HCT116 (cell line): Measurements from ENCODE around the gene CCDC9B. TPM values are rescaled to one million over a fixed set of nuclear protein-coding genes. Genes with fewer than 3 reads are reported as not detected.
A peak's percentile ranks its signal among the peaks of the same experiment; 100 is the strongest.

Source experiments
- ATAC-seq: fragments of 200-7000 bp; cut with Tn5 transposase; 2 replicates; pipeline ENCODE4 v1.9.1; 2020; ENCODE audit warnings: mild to moderate bottlenecking, moderate library complexity
- Bru-seq: library from RNA; stranded (reverse); fragments of 400-500 nt; gene quantifications from one replicate; lab custom pipeline; 2021; lab: Mats Ljungman, UMichigan
- BruChase-seq, 2 experiments: library from RNA; stranded (reverse); fragments of 400-500 nt; gene quantifications; one replicate each; lab custom pipeline; 2021; lab: Mats Ljungman, UMichigan
- BruUV-seq: library from RNA; stranded (reverse); fragments of 400-500 nt; replicated peaks from 2 replicates; lab custom pipeline; 2021; lab: Mats Ljungman, UMichigan
- CTCF ChIA-PET: fragments of 300-600 bp; sonication (Branson Sonifier 250); formaldehyde crosslinking; loops from one replicate; lab custom pipeline; 2021; ENCODE audit warnings: antibody characterized with exemption; lab: Charles Lee
- POLR2A ChIA-PET: fragments of 300-600, 350-600 bp; sonication (Branson Sonifier 250); formaldehyde crosslinking; loops from one replicate; lab custom pipeline; 2021; ENCODE audit warnings: antibody characterized with exemption; lab: Charles Lee
- RAD21 ChIA-PET, 2 experiments: fragments of 300-600 bp; sonication (Branson Sonifier 250); formaldehyde crosslinking; loops; one replicate each; lab custom pipeline; 2023; ENCODE audit warnings: low total read pairs in 2 of 2; ENCODE audit not compliant: uncharacterized antibody in 2 of 2, unreplicated experiment in 2 of 2, low non-redundant PET in 1 of 2; lab: Charles Lee
- DNase-seq: peaks from one replicate; pipeline ENCODE4 v3.0.0-alpha.2; 2010; ENCODE audit warnings: low read depth, low spot score
- H2AFZ ChIP-seq: fragments of 200-600 bp; shearing (Covaris generic), sonication (generic); 2 replicates; pipeline ENCODE4 v1.6.1; 2017; ENCODE audit warnings: low read depth, mixed run types, mixed read lengths, antibody characterized with exemption, low read length; ENCODE audit not compliant: poor library complexity, severe bottlenecking
- H3K27ac ChIP-seq: 2 replicates; pipeline ENCODE4 v1.5.1; 2012; ENCODE audit warnings: low read depth, low read length
- H3K27me3 ChIP-seq: fragments of 200-600 bp; sonication (generic); 2 replicates; pipeline ENCODE4 v1.6.1; 2016; ENCODE audit warnings: mixed run types, low read length, mixed read lengths; ENCODE audit not compliant: insufficient read depth
- H3K36me3 ChIP-seq, 2 experiments: fragments of 200-500 bp in 1 of 2; fragments of 200-600 bp in 1 of 2; sonication (Bioruptor generic) in 1 of 2; sonication (generic) in 1 of 2; 2 replicates each; pipeline versions ENCODE4 v1.5.1 to v1.6.1; 2014 to 2016; ENCODE audit warnings: low read length in 2 of 2, inconsistent platforms in 1 of 2, mixed read lengths in 1 of 2, mixed run types in 1 of 2; ENCODE audit not compliant: insufficient read depth in 2 of 2, control insufficient read depth in 1 of 2
- H3K4me1 ChIP-seq, 2 experiments: fragments of 200-600 bp in 1 of 2; sonication (generic) in 1 of 2; 2 replicates each; pipeline versions ENCODE4 v1.5.1 to v1.6.1; 2012 to 2017; ENCODE audit warnings: low read length in 2 of 2, inconsistent platforms in 1 of 2, mild to moderate bottlenecking in 1 of 2, mixed read lengths in 1 of 2, mixed run types in 1 of 2, moderate library complexity in 1 of 2; ENCODE audit not compliant: insufficient read depth in 2 of 2, control insufficient read depth in 1 of 2
- H3K4me2 ChIP-seq: fragments of 200-600 bp; sonication (generic); 2 replicates; pipeline ENCODE4 v1.6.1; 2017; ENCODE audit warnings: mixed run types, low read length, mixed read lengths
- H3K4me3 ChIP-seq, 2 experiments: fragments of 200-600 bp in 1 of 2; sonication (generic) in 1 of 2; replicated peaks in 1 of 2; 2 replicates each; pipeline ENCODE4 v1.5.1; 2011 to 2016; ENCODE audit warnings: low read length in 2 of 2, control low read depth in 1 of 2, low read depth in 1 of 2, mild to moderate bottlenecking in 1 of 2, mixed read lengths in 1 of 2, mixed run types in 1 of 2
- H3K79me2 ChIP-seq: fragments of 200-600 bp; sonication (generic); 2 replicates; pipeline ENCODE4 v1.6.1; 2017; ENCODE audit warnings: mild to moderate bottlenecking, mixed run types, low read length, moderate library complexity, mixed read lengths; ENCODE audit not compliant: insufficient read depth
- H3K9ac ChIP-seq: fragments of 200-600 bp; sonication (generic); 2 replicates; pipeline ENCODE4 v1.6.1; 2016; ENCODE audit warnings: low read length, mixed read lengths
- H3K9me2 ChIP-seq: fragments of 200-600 bp; sonication (generic), shearing (Covaris generic); 2 replicates; pipeline ENCODE4 v1.6.1; 2017; ENCODE audit warnings: mixed run types, mild to moderate bottlenecking, moderate library complexity; ENCODE audit not compliant: insufficient read depth
- H3K9me3 ChIP-seq, 2 experiments: fragments of 200-500 bp in 1 of 2; fragments of 200-600 bp in 1 of 2; sonication (Bioruptor generic) in 1 of 2; sonication (generic) in 1 of 2; 2 replicates each; pipeline ENCODE4 v1.6.1; 2014 to 2017; ENCODE audit warnings: low read length in 2 of 2, mixed read lengths in 2 of 2, inconsistent platforms in 1 of 2, low read depth in 1 of 2, mild to moderate bottlenecking in 1 of 2, mixed run types in 1 of 2, moderate library complexity in 1 of 2; ENCODE audit not compliant: control insufficient read depth in 1 of 2, insufficient read depth in 1 of 2
- H4K20me1 ChIP-seq: fragments of 200-600 bp; sonication (generic), shearing (Covaris generic); 2 replicates; pipeline ENCODE4 v1.6.1; 2017; ENCODE audit warnings: mixed run types, mild to moderate bottlenecking, moderate library complexity; ENCODE audit not compliant: insufficient read depth
- EZH2phosphoT487 ChIP-seq: fragments of 200-600 bp; IDR thresholded peaks from 2 replicates; pipeline ENCODE4 v1.6.1; 2018; ENCODE audit warnings: antibody characterized with exemption, borderline replicate concordance
- POLR2AphosphoS5 ChIP-seq: IDR thresholded peaks from 2 replicates; pipeline ENCODE4 v1.6.1; 2011; ENCODE audit warnings: mild to moderate bottlenecking, low read depth, low read length, moderate library complexity
- TCF7L2 ChIP-seq: IDR thresholded peaks from 2 replicates; pipeline ENCODE4 v1.7.0; 2011; ENCODE audit warnings: borderline replicate concordance, inconsistent platforms; ENCODE audit not compliant: insufficient read depth, insufficient read length; ENCODE audit errors: extremely low read depth
- ZFX ChIP-seq: fragments of 450-650 bp; IDR thresholded peaks from 2 replicates; pipeline ENCODE4 v1.6.1; 2017
- intact Hi-C: fragments of 100-400 bp; cut with micrococcal nuclease; formaldehyde crosslinking; loops from 2 replicates; pipeline ENCODE4 v1.10.0; 2022
- long read RNA-seq: library from polyadenylated mRNA; unstranded; transcript quantifications from one replicate; pipeline ENCODE4 v2.0.0, GENCODE V29; 2021; ENCODE audit not compliant: unreplicated experiment
- polyA plus RNA-seq: library from polyadenylated mRNA; unstranded; fragments of >200 nt; gene quantifications from 2 replicates; pipeline ENCODE4 v1.2.1, GENCODE V29; 2012; ENCODE audit warnings: missing spikeins
- total RNA-seq: library from RNA; stranded (reverse); gene quantifications from one replicate; pipeline ENCODE4 v1.2.1, GENCODE V29; 2021; ENCODE audit not compliant: unreplicated experiment

Gene CCDC9B
- total RNA-seq (15.6 TPM), Bru-seq, nascent RNA (percentile 72 among the genes with signal in this experiment), BruChase-seq, experiment 1, labeled RNA remaining after a 6-hour chase (percentile 49 among the genes with signal in this experiment), BruChase-seq, experiment 2, labeled RNA remaining after a 2-hour chase (percentile 69 among the genes with signal in this experiment)
- 7.5 and 9.6 TPM in 2 replicates for polyA plus RNA-seq
- long read RNA-seq, partial matches to known transcripts = 1 of 3 reads
- long read RNA-seq, other reads (novel, unspliced or antisense) = 0 of 3 reads

GRCh38 chr15:40340740-40341400 is at the start of gene CCDC9B:
Gene CCDC9B, minus strand, starts transcription at chr15:40340939. Its CDS starts 120 bp downstream, at chr15:40340819.
- ChIA-PET RAD21 (interaction anchor here (1.3 kb wide), 2 partner anchors 81 kb away, joined by 3 to 7 read pairs; no protein-coding TSS in a partner anchor), POLR2A (interaction anchor here (1.0 to 3.4 kb wide), 6 partner anchors 15 to 62 kb away, joined by 3 to 11 read pairs (median 3); partner anchors contain the start of genes DISP2 and INAFM2), CTCF (interaction anchor here (0.6 to 5.2 kb wide), 14 partner anchors 8 to 517 kb away, joined by 3 to 55 read pairs (median 4); partner anchors contain the start of genes INAFM2 and IVD)
- Histone ChIP-seq H3K79me2 (peaks cover 5% of the 10 kb centered on the region; the same call in 1 of the 2 replicates), H3K9me2 (no peaks in the 10 kb centered on the region), H3K27me3 (no peaks in the 10 kb centered on the region), H2AFZ (no peak within 1 kb of the TSS), H3K4me1 (peaks cover 41 to 67% of the 10 kb centered on the region in 2 experiments), H3K4me2 (peak within 1 kb of the TSS; percentile 87), H3K9me3 (no peaks in the 10 kb centered on the region)
- intact Hi-C loops = loop anchor here (1.0 to 10.0 kb wide), 2 partner anchors 81 to 164 kb away; no protein-coding TSS in a partner anchor
- peak; percentile 41 for ATAC-seq
- DNase-seq = peak; percentile 48
- TF ChIP-seq TCF7L2 = peak; percentile 24
- no peak for TF ChIP-seq EZH2phosphoT487
- peak; percentile 71 for TF ChIP-seq ZFX
- TF ChIP-seq POLR2AphosphoS5 = peak; percentile 75
- TF ChIP-seq, all 23 proteins: peak for 3
- peak within 1 kb of the TSS; percentile 92 for H3K27ac ChIP-seq
- peak within 1 kb of the TSS; percentile 76 for H3K9ac ChIP-seq
- H3K36me3 ChIP-seq = peaks cover 0 to 3% of the 10 kb centered on the region in 2 experiments; a peak in 1 of 4 replicates
- no peaks in the 10 kb centered on the region for H4K20me1 ChIP-seq
- BruUV-seq = no TSS peak
- H3K4me3 ChIP-seq = peak within 1 kb of the TSS; percentile 57 to 60
